DOHH2 (cell line): ENCODE measurements around the gene BAIAP2L1.
"Not testable (repeated sequence)": the region's sequence is repeated elsewhere in the genome, so short reads cannot be mapped to it uniquely, and the experiment has no call there.

Source experiments
- H3F3A ChIP-seq: fragments of 200-600 bp; sonication (generic), shearing (Covaris generic); 2 replicates; pipeline ENCODE4 v1.6.0; 2016; ENCODE audit warnings: antibody characterized with exemption, mild to moderate bottlenecking; ENCODE audit not compliant: control insufficient read depth, insufficient read depth
- H3K27ac ChIP-seq: fragments of 200-600 bp; sonication (generic); 2 replicates; pipeline ENCODE4 v1.5.1; 2014; ENCODE audit warnings: low read depth, mild to moderate bottlenecking, low read length, moderate library complexity
- H3K27me3 ChIP-seq: fragments of 200-600 bp; sonication (generic); 2 replicates; pipeline ENCODE4 v1.6.1; 2014; ENCODE audit warnings: mild to moderate bottlenecking, low read length, mixed read lengths; ENCODE audit not compliant: control insufficient read depth
- H3K36me3 ChIP-seq: fragments of 200-600 bp; sonication (generic); 2 replicates; pipeline ENCODE4 v1.6.1; 2014; ENCODE audit warnings: mild to moderate bottlenecking, low read length, moderate library complexity, mixed read lengths; ENCODE audit not compliant: control insufficient read depth
- H3K4me1 ChIP-seq: fragments of 200-600 bp; sonication (generic); 2 replicates; pipeline ENCODE4 v1.6.1; 2014; ENCODE audit warnings: mild to moderate bottlenecking, low read length, mixed read lengths; ENCODE audit not compliant: control insufficient read depth
- H3K4me2 ChIP-seq: fragments of 200-600 bp; sonication (generic); 2 replicates; pipeline ENCODE4 v1.6.0; 2014; ENCODE audit warnings: mild to moderate bottlenecking, low read length, moderate library complexity
- H3K4me3 ChIP-seq: fragments of 200-600 bp; sonication (generic); 2 replicates; pipeline ENCODE4 v1.5.1; 2014; ENCODE audit warnings: mild to moderate bottlenecking, low read length, mixed read lengths
- H3K79me2 ChIP-seq: fragments of 200-600 bp; sonication (generic); 2 replicates; pipeline ENCODE4 v1.6.1; 2014; ENCODE audit warnings: mild to moderate bottlenecking, low read length, mixed read lengths; ENCODE audit not compliant: control insufficient read depth
- H3K9me2 ChIP-seq: fragments of 200-600 bp; sonication (generic); replicated peaks from 2 replicates; pipeline ENCODE4 v1.6.1; 2014; ENCODE audit warnings: mild to moderate bottlenecking, low read length, mixed read lengths; ENCODE audit not compliant: control insufficient read depth
- H3K9me3 ChIP-seq: fragments of 200-600 bp; sonication (generic); 2 replicates; pipeline ENCODE4 v1.6.1; 2014; ENCODE audit warnings: antibody characterized with exemption, low read length, mixed read lengths; ENCODE audit not compliant: control insufficient read depth, insufficient read depth
- H4K20me1 ChIP-seq: fragments of 200-600 bp; sonication (generic); 2 replicates; pipeline ENCODE4 v1.6.0; 2014; ENCODE audit warnings: low read depth, mild to moderate bottlenecking, antibody characterized with exemption, low read length, moderate library complexity; ENCODE audit not compliant: control insufficient read depth, insufficient read depth
- CTCF ChIP-seq: fragments of 200-600 bp; sonication (generic); IDR thresholded peaks from one replicate; pipeline ENCODE4 v1.5.1; 2014; ENCODE audit warnings: antibody characterized with exemption, mild to moderate bottlenecking, low read depth, low read length; ENCODE audit not compliant: poor library complexity, severe bottlenecking
- EZH2phosphoT487 ChIP-seq: fragments of 200-600 bp; sonication (generic); IDR thresholded peaks from 2 replicates; pipeline ENCODE4 v1.6.1; 2017; ENCODE audit warnings: borderline replicate concordance, mild to moderate bottlenecking, antibody characterized with exemption, low read length, moderate library complexity, mixed read lengths

The BAIAP2L1 gene

GRCh38 chr7:98418271-98418635 is 17.4 kb upstream of the BAIAP2L1 start:
- Histone ChIP-seq H3K27ac (no peak overlapping the region), H3K36me3 (no peaks in the 10 kb centered on the region), H3K4me3 (no peak overlapping the region), H3F3A (no peaks in the 10 kb centered on the region), H3K79me2 (no peaks in the 10 kb centered on the region), H3K9me2 (no peaks in the 10 kb centered on the region), H4K20me1 (no peaks in the 10 kb centered on the region), H3K27me3 (peaks cover 8% of the 10 kb centered on the region), H3K4me1 (peaks cover 8% of the 10 kb centered on the region; the same call in 1 of the 2 replicates), H3K9me3 (no peaks in the 10 kb centered on the region), H3K4me2 (no peak overlapping the region)
- TF ChIP-seq EZH2phosphoT487 = no peak
- no peak for TF ChIP-seq CTCF

- not testable (repeated sequence) for H3K9me2 ChIP-seq, H3K4me2 ChIP-seq, H3K4me1 ChIP-seq, H3F3A ChIP-seq, H3K36me3 ChIP-seq, H3K27ac ChIP-seq, H3K27me3 ChIP-seq, H3K9me3 ChIP-seq, H3K4me3 ChIP-seq, H3K79me2 ChIP-seq, H4K20me1 ChIP-seq
These were observed 16.8 kb upstream of the BAIAP2L1 start for GRCh38 chr7:98417604-98418270.

- no peak overlapping the region for H3K4me2 ChIP-seq
- TF ChIP-seq CTCF (no peak), EZH2phosphoT487 (no peak)
- no peaks in the 10 kb centered on the region for H3F3A ChIP-seq
- no peaks in the 10 kb centered on the region for H3K79me2 ChIP-seq
- H3K4me1 ChIP-seq = peaks cover 3% of the 10 kb centered on the region; the same call in 1 of the 2 replicates
- H3K27ac ChIP-seq = no peak overlapping the region
- H3K9me2 ChIP-seq = no peaks in the 10 kb centered on the region
- H3K4me3 ChIP-seq = no peak overlapping the region
- no peaks in the 10 kb centered on the region for H3K36me3 ChIP-seq
- peaks cover 8% of the 10 kb centered on the region for H3K27me3 ChIP-seq
- no peaks in the 10 kb centered on the region for H4K20me1 ChIP-seq
- H3K9me3 ChIP-seq = no peaks in the 10 kb centered on the region
These were observed 13.5 kb upstream of the BAIAP2L1 start for GRCh38 chr7:98414205-98414900.

- not testable (repeated sequence) for H3K4me1 ChIP-seq, H3K27ac ChIP-seq
These were observed 12.8 kb upstream of the BAIAP2L1 start for GRCh38 chr7:98413655-98414054.

More at GRCh38 chr7:98413655-98414054, 12.8 kb upstream of the BAIAP2L1 start:
- H3K27me3 ChIP-seq, H3K4me2 ChIP-seq, H3K4me3 ChIP-seq, H4K20me1 ChIP-seq, H3K9me2 ChIP-seq, H3K9me3 ChIP-seq, H3K36me3 ChIP-seq, H3K79me2 ChIP-seq, H3F3A ChIP-seq: not testable (repeated sequence)
- TF ChIP-seq CTCF = peak; percentile 23
